DMS79 treated with DMSO at 0.1 percent for 48 hours (cell line): ENCODE data around the gene ERC1.
"Not testable (repeated sequence)": the region's sequence is repeated elsewhere in the genome, so short reads cannot be mapped to it uniquely, and the experiment has no call there.

ENCODE experiments used
- DNase-seq: peaks from one replicate; lab custom pipeline; 2025; lab: John Stamatoyannopoulos, UW

The ERC1 gene

GRCh38 chr12:1077036-1077803 is 86.2 kb downstream of the ERC1 start:
- no peak for DNase-seq

- DNase-seq, result no peak
Observed at GRCh38 chr12:1078002-1078401, 87.0 kb downstream of the ERC1 start.

- DNase-seq, result no peak
Observed at GRCh38 chr12:1080520-1081223, 89.6 kb downstream of the ERC1 start.

GRCh38 chr12:1083151-1083888 is 92.3 kb downstream of the ERC1 start:
- DNase-seq, result no peak

GRCh38 chr12:1083889-1084262 is 92.9 kb downstream of the ERC1 start:
- no peak for DNase-seq

GRCh38 chr12:1091350-1091749 is 100.3 kb downstream of the ERC1 start:
- no peak for DNase-seq

- DNase-seq, result peak; percentile 58
Observed at GRCh38 chr12:1093166-1093751, 102.2 kb downstream of the ERC1 start.

GRCh38 chr12:1094714-1095113 is 103.7 kb downstream of the ERC1 start:
- DNase-seq, result no peak

- DNase-seq, result no peak
Observed at GRCh38 chr12:1099158-1099557, 108.1 kb downstream of the ERC1 start.

GRCh38 chr12:1099618-1100017 is 108.6 kb downstream of the ERC1 start:
- DNase-seq, result not testable (repeated sequence)

GRCh38 chr12:1102115-1102514 is 111.1 kb downstream of the ERC1 start:
- DNase-seq, result no peak

- DNase-seq, result no peak
Observed at GRCh38 chr12:1102791-1103450, 111.9 kb downstream of the ERC1 start.

- DNase-seq, result no peak
Observed at GRCh38 chr12:1103632-1104031, 112.6 kb downstream of the ERC1 start.

GRCh38 chr12:1104088-1104800 is 113.2 kb downstream of the ERC1 start:
- no peak for DNase-seq

- DNase-seq, result no peak
Observed at GRCh38 chr12:1107669-1108068, 116.6 kb downstream of the ERC1 start.

- DNase-seq, result no peak
Observed at GRCh38 chr12:1108276-1108675, 117.3 kb downstream of the ERC1 start.

GRCh38 chr12:1115484-1116231 is 124.6 kb downstream of the ERC1 start:
- DNase-seq, result no peak

- DNase-seq, result no peak
Observed at GRCh38 chr12:1117371-1117770, 126.3 kb downstream of the ERC1 start.

GRCh38 chr12:1117970-1118563 is 127.0 kb downstream of the ERC1 start:
- peak; percentile 68 for DNase-seq

GRCh38 chr12:1122786-1123185 is 131.8 kb downstream of the ERC1 start:
- no peak for DNase-seq
